BE2C (cell line): ENCODE results near the gene MKRN3.

ENCODE experiments used
- DNase-seq: peaks from one replicate; pipeline ENCODE4 v3.0.0-alpha.2; 2020
- H3K27me3 ChIP-seq: fragments of 250-450 bp; sonication (Bioruptor Pico); 2 replicates; pipeline ENCODE4 v1.5.1; 2020; ENCODE audit warnings: mild to moderate bottlenecking
- H3K36me3 ChIP-seq: fragments of 250-450 bp; sonication (Bioruptor Pico); 2 replicates; pipeline ENCODE4 v1.5.1; 2020; ENCODE audit warnings: mild to moderate bottlenecking
- H3K4me1 ChIP-seq: fragments of 250-450 bp; sonication (Bioruptor Pico); 2 replicates; pipeline ENCODE4 v1.5.1; 2020
- H3K4me3 ChIP-seq: 2 replicates; pipeline ENCODE4 v1.5.1; 2011; ENCODE audit warnings: low read depth, low read length
- H3K9me3 ChIP-seq: fragments of 250-450 bp; sonication (Bioruptor Pico); 2 replicates; pipeline ENCODE4 v1.5.1; 2020
- TF ChIP-seq, protein P1 (sequence below): IDR thresholded peaks from 2 replicates; pipeline ENCODE4 v1.5.1; 2012; ENCODE audit warnings: mild to moderate bottlenecking, low read depth, low read length

Gene MKRN3

DNA sequence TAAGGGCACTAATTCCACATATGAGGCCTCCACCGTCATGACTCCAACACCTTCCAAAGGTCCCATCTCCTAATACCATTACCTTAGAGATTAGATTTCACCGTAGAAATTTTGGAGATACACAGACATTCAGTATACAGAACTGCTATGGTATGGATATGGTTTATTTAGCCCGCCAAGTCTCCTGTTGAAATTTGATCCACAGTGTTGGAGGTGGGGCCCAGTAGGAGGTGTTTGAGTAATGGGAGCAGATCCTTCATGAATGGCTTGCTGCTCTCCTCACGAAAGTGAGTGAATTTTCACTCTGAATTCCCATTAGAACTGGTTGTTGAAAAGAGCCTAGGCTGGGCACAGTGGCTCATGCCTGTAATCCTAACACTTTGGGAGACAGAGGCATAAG, 7.4 kb downstream of the MKRN3 start:
- Histone ChIP-seq H3K9me3 (no peaks in the 10 kb centered on the region), H3K4me1 (no peaks in the 10 kb centered on the region), H3K4me3 (no peak overlapping the region), H3K27me3 (no peaks in the 10 kb centered on the region), H3K36me3 (no peaks in the 10 kb centered on the region)
- TF ChIP-seq, protein P1, sequence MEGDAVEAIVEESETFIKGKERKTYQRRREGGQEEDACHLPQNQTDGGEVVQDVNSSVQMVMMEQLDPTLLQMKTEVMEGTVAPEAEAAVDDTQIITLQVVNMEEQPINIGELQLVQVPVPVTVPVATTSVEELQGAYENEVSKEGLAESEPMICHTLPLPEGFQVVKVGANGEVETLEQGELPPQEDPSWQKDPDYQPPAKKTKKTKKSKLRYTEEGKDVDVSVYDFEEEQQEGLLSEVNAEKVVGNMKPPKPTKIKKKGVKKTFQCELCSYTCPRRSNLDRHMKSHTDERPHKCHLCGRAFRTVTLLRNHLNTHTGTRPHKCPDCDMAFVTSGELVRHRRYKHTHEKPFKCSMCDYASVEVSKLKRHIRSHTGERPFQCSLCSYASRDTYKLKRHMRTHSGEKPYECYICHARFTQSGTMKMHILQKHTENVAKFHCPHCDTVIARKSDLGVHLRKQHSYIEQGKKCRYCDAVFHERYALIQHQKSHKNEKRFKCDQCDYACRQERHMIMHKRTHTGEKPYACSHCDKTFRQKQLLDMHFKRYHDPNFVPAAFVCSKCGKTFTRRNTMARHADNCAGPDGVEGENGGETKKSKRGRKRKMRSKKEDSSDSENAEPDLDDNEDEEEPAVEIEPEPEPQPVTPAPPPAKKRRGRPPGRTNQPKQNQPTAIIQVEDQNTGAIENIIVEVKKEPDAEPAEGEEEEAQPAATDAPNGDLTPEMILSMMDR: no peak
- DNase-seq: no peak

DNA sequence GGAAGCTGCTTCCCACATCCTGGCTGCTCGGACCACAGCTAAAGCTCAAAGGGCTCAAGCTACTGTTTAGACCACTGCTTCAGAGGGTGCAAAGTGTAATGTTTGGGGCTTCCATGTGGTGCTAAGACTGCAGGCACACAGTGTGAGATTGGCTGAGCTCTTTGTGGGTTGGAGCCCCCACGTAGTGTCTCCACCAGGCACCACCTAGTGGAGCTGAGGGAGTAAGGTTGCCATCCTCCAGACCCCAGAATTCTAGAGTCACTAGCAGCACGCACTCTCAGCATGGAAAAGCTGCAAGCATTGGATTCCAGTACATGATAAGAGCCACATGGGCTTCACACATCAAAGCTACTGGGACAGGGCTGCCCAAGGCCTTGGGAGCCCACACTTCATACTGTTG, 9.3 kb downstream of the MKRN3 start:
- DNase-seq: no peak
- H3K27me3 ChIP-seq: no peaks in the 10 kb centered on the region
- H3K4me3 ChIP-seq: no peak overlapping the region
- no peaks in the 10 kb centered on the region for H3K9me3 ChIP-seq
- no peaks in the 10 kb centered on the region for H3K36me3 ChIP-seq
- TF ChIP-seq, protein P1: no peak
- no peaks in the 10 kb centered on the region for H3K4me1 ChIP-seq

DNA sequence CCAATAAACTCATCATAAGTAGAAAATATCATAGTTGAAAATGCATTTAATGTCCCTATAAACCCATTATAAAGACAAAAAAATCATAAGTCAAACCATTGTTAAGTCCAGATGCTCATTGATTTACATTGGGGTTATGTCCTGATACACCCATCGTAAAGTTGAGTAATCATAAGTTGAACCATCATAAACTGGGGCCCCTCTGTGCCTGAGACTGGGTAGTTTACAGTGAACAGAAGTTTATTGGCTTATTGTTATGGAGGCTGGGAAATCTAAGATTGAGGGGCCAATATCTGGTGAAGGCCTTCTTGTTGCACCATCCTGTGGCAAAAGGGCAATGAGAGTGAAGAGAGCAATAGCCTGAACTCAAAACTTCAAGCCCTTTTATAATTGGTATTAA, 10.6 kb downstream of the MKRN3 start:
- Histone ChIP-seq H3K9me3 (no peaks in the 10 kb centered on the region), H3K27me3 (no peaks in the 10 kb centered on the region), H3K4me1 (no peaks in the 10 kb centered on the region), H3K36me3 (no peaks in the 10 kb centered on the region), H3K4me3 (no peak overlapping the region)
- TF ChIP-seq, protein P1: no peak
- DNase-seq: no peak

DNA sequence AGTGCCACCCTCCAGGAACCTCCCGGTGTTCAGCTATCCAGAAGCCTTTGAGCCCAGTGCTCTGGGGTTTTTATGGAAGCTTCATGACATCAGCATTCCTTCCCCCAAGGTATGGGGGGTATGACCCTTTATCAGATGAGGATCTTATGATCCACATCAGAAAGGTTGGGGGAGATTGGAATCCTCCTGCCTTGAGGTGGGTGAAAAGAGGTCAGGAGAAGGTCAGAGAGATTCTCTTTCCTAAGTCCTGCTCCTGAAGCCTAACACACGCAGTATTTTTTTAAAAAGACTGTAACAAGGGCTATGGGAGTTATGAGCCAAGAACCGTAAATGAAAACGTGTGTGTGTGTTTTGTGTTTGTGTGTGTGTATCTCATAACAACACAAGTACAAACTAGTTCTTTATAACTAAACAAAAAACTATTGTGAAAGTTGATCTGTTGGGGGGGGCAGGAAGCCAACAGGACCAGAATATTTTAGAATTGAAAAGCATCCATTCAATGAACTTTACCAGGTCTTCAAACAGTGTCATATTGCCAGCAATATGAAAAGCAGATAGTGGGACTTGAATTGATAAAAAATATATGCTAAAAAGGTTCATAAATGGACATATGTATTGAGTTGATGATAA, 13.2 kb downstream of the MKRN3 start:
- Histone ChIP-seq H3K4me1 (no peaks in the 10 kb centered on the region), H3K9me3 (no peaks in the 10 kb centered on the region), H3K36me3 (no peaks in the 10 kb centered on the region), H3K27me3 (no peaks in the 10 kb centered on the region), H3K4me3 (no peak overlapping the region)
- TF ChIP-seq, protein P1: no peak
- DNase-seq: no peak

DNA sequence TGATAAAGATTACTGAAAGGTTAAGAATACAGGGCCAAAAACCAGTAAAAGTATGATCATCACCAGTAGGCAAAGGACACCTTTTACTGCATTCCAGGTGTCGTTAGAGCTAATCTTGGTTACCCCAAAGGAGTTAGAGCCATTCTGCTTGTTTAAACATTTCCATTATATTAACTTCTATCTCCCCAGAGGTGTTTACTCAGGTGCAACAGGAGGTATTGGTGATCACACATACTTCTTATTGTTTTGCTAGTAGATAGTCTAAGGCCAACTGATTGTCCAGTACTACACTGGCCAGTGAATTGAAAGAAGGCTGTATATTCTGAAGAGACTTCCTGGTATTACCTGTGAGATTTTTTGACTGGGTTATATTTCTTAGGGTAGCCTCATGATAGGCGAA, 22.8 kb downstream of the MKRN3 start:
- Histone ChIP-seq H3K27me3 (no peaks in the 10 kb centered on the region), H3K4me1 (no peaks in the 10 kb centered on the region), H3K9me3 (no peaks in the 10 kb centered on the region), H3K36me3 (no peaks in the 10 kb centered on the region), H3K4me3 (no peak overlapping the region)
- TF ChIP-seq, protein P1: no peak
- DNase-seq: no peak

DNA sequence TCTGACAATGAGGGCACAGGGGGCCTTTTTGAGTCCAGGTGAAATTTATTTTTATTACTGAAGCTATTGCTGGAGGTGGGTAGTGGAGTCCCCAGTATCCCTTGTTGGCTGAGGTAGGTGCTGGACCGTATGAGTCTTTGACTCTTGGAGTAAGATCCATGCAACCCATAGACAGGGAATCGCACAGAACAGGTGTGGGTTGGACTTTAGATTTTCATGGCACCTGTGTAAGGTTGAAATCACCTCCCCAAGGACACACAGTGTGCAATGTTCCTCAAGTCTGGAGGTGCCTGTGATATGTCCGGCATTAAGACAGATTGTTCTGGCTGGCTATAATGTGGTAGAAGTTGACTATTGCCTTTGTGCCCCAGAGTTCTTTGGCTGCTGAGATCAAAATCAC, 23.5 kb downstream of the MKRN3 start:
- Histone ChIP-seq H3K9me3 (no peaks in the 10 kb centered on the region), H3K4me3 (no peak overlapping the region), H3K4me1 (no peaks in the 10 kb centered on the region), H3K36me3 (no peaks in the 10 kb centered on the region), H3K27me3 (no peaks in the 10 kb centered on the region)
- TF ChIP-seq, protein P1: no peak
- DNase-seq: no peak
